GM13977 (cell line): ENCODE data around the gene CLDND2.
"Not testable (repeated sequence)": the region's sequence is repeated elsewhere in the genome, so short reads cannot be mapped to it uniquely, and the experiment has no call there.

Experiments
- DNase-seq: peaks from one replicate; pipeline ENCODE4 v3.0.0; 2012; ENCODE audit warnings: low spot score
- in situ Hi-C: fragments of 300-500 bp; cut with MboI; formaldehyde crosslinking; loops from one replicate; pipeline ENCODE4 v1.12.0; 2022; ENCODE audit warnings: low sequenced_read_pairs, low pct_unique_long_range_greater_than_20kb, mixed read lengths, inconsistent platforms; ENCODE audit not compliant: unreplicated experiment
- TF ChIP-seq, protein P1 (sequence below): IDR thresholded peaks from 2 replicates; pipeline ENCODE4 v1.5.1; 2012; ENCODE audit warnings: mild to moderate bottlenecking, control low read depth; ENCODE audit not compliant: insufficient read depth; ENCODE audit errors: extremely low read depth, missing control alignments

The CLDND2 gene

DNA sequence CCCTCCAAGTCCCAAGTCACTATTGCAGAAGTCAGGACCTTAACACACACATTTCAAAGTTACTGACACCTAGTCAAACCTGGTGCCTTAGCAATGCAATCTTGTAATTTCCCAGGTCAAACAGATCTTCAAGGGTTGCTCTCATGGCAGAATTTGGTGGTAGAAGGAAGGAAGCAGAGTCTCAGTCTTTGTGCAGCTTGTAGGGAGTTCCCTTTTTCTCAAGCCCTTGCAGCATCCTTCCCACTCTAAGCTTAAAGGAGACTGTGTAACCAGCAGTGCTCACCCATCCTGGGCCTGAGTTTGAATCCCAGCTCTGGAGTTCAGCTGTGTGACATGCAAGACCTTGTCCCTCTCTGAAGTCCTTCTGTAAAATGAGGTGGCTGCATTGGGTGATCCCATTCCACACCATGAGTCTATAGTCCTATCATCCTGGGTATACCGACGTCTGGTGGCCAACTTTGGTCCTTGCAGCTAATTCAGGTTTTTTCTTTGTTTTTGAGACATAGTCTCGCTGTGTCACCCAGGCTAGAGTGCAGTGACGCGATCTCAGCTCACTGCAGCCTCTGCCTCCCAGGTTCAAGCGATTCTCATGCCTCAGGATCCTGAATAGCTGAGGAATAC, 38.8 kb upstream of the CLDND2 start:
- TF ChIP-seq, protein P1, sequence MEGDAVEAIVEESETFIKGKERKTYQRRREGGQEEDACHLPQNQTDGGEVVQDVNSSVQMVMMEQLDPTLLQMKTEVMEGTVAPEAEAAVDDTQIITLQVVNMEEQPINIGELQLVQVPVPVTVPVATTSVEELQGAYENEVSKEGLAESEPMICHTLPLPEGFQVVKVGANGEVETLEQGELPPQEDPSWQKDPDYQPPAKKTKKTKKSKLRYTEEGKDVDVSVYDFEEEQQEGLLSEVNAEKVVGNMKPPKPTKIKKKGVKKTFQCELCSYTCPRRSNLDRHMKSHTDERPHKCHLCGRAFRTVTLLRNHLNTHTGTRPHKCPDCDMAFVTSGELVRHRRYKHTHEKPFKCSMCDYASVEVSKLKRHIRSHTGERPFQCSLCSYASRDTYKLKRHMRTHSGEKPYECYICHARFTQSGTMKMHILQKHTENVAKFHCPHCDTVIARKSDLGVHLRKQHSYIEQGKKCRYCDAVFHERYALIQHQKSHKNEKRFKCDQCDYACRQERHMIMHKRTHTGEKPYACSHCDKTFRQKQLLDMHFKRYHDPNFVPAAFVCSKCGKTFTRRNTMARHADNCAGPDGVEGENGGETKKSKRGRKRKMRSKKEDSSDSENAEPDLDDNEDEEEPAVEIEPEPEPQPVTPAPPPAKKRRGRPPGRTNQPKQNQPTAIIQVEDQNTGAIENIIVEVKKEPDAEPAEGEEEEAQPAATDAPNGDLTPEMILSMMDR: peak; percentile 17
- no peak for DNase-seq
- in situ Hi-C loops: no loop called here

DNA sequence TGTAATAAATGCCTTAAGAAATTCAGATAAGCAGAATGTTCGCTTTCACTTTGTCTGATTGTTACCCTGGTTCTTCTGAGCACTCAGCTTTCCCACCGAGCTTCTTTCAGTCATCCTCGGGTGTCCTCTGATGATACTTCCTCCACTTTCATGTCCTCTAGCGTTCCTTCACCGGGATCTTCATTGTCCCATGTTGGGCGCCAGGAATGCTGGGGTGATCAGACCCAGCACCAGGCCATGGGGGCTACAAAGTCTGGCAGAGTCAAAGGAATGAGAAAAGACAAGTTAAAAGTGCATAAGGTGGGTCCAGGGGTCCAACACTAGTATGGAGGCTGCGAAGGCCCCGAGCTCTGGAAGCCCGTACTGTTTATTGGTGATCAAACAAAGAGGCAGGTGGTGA, 33.3 kb upstream of the CLDND2 start:
- TF ChIP-seq, protein P1: no peak
- in situ Hi-C loops: no loop called here
- no peak for DNase-seq

DNA sequence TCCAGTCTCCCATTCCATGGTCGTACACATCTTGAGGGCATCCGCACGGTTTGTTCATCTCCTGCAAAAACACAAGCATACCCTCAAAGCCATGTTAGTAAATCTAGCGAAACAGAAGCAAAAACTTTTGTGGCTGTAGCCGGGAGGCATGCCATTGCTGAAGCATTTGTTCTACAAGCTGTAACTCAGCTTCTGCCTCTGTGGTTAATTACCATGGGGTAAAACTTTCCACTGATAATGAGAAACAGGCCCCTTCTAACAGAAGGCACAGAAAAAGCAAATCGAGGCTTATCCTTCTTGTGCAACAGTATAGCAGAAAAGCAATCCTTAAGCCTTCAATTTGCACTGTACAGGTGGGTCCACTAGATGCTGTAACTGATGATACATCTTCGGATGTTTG, 31.1 kb upstream of the CLDND2 start:
- in situ Hi-C loops, DNase-seq: not testable (repeated sequence)

DNA sequence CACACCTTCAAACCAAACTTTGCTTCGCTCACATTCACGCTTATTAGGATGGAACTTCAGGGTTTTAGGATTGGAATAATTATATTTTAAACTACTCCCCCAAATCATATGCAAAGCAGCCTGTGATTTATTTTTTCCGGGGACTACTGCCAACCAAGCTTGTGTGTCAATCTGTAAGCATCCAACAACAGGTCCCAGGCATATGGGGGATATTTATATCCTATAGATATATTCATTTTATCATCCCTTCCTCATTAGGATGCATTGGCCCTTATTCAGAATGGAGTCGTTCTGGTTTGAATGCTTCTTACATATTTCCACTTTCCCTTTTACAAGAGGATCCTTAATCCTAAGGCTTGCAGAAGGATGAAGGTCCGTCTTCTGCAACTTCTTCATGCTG, 30.4 kb upstream of the CLDND2 start:
- in situ Hi-C loops: no loop called here
- DNase-seq: no peak

DNA sequence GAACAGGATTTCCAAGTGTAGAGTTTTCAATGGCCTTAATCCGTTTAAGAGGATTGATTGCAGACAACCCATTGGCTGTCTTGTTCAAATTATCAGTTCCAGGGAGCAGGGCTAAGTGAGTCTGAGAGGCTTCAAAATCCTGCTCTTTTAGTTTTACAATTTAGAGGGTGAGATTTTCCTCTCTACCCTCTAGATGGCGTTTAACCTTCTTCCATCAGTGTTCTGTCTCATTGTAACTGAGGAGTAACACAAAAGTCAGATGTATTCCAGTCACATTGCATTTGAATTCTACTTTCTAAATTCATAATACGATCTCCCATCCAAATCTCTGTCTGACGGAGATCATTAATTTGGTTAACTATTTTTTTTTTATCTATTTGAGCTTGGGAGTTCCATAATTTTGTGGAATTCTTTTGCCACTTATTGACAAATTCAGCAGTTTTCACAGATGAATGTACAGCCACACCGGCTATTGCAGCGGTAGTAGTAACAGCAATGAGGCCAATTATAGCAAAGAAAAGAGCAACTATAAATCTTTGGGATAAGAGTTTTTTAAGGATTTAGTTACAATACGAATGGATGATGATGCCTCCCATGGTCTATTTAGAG, 29.4 kb upstream of the CLDND2 start:
- in situ Hi-C loops: no loop called here
- no peak for DNase-seq
- TF ChIP-seq, protein P1: peak; percentile 63

More for the DNA sequence above, 30.4 kb upstream of the CLDND2 start:
- TF ChIP-seq, protein P1: no peak

DNA sequence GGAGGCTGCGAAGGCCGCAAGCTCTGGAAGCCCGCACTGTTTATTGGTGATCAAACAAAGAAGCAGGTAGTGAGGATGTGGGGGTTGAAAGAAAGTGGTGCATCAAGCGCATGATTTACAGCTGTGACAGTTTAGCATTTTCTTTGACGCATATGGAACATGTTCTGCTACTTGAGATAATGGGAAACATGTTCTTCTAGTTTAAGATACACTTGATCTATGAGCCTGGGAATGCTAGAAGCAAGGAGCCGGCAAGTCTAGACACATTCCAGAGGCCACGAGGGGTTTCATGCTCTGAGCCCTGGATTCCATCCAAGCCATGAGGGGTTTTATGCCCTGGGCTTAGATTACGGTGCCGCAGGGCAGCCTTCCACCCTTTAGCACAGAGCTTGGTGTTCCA, 28.6 kb upstream of the CLDND2 start:
- DNase-seq, in situ Hi-C loops: not testable (repeated sequence)

DNA sequence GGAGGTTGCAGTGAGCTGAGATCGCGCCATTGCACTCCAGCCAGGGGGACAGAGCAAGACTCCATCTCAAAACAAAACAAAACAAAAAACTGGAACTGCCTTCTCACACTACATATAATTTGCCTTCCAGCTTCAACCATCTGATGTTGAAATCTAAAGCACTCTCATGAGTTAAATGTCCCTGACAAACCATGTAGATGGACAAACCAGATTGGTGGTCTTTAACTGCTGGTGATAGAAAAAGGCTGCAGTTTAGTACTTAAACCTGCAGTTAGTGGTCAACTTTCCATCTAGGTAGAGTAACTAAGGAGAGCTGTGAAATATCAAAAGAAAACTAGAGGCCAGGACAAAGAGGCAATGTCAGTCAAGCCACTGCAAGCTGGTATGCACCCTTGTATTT, 27.4 kb upstream of the CLDND2 start:
- in situ Hi-C loops: no loop called here
- no peak for DNase-seq
- TF ChIP-seq, protein P1: no peak
